Mesendoderm (in vitro differentiated cells): ENCODE data around the gene FAM118A.

ENCODE experiments used
- DNase-seq: peaks from one replicate; pipeline ENCODE4 v3.0.0; 2013
- H2AK5ac ChIP-seq: 2 replicates; pipeline ENCODE4 v1.6.1; 2013; ENCODE audit warnings: low read length, inconsistent platforms
- H2BK120ac ChIP-seq: 2 replicates; pipeline ENCODE4 v1.6.1; 2013; ENCODE audit warnings: low read depth, mild to moderate bottlenecking, low read length, moderate library complexity, mixed read lengths
- H2BK15ac ChIP-seq: replicated peaks from 2 replicates; pipeline ENCODE4 v1.6.1; 2013; ENCODE audit warnings: low read depth, mild to moderate bottlenecking, moderate library complexity
- H2BK5ac ChIP-seq: 2 replicates; pipeline ENCODE4 v1.6.1; 2013; ENCODE audit warnings: low read length, inconsistent platforms
- H3K18ac ChIP-seq: 2 replicates; pipeline ENCODE4 v1.6.1; 2013; ENCODE audit warnings: mild to moderate bottlenecking, low read length, mixed read lengths
- H3K23ac ChIP-seq: one replicate; pipeline ENCODE4 v1.6.1; 2013; ENCODE audit warnings: low read length
- H3K27ac ChIP-seq: 2 replicates; pipeline ENCODE4 v1.5.1; 2013; ENCODE audit warnings: low read depth, mild to moderate bottlenecking, inconsistent platforms, low read length, moderate library complexity
- H3K27me3 ChIP-seq: 2 replicates; pipeline ENCODE4 v1.6.1; 2013; ENCODE audit warnings: low read length, control low read depth, mild to moderate bottlenecking, inconsistent platforms; ENCODE audit not compliant: insufficient read depth, poor library complexity
- H3K36me3 ChIP-seq: 2 replicates; pipeline ENCODE4 v1.6.1; 2013; ENCODE audit warnings: low read length, inconsistent platforms; ENCODE audit not compliant: control insufficient read depth, insufficient read depth
- H3K4ac ChIP-seq: one replicate; pipeline ENCODE4 v1.6.1; 2013; ENCODE audit warnings: low read depth, mild to moderate bottlenecking, low read length, moderate library complexity
- H3K4me1 ChIP-seq: 2 replicates; pipeline ENCODE4 v1.6.1; 2013; ENCODE audit warnings: low read depth, low read length, inconsistent platforms; ENCODE audit not compliant: control insufficient read depth
- H3K4me2 ChIP-seq: 2 replicates; pipeline ENCODE4 v1.6.1; 2013; ENCODE audit warnings: low read length
- H3K4me3 ChIP-seq: 2 replicates; pipeline ENCODE4 v1.5.1; 2013; ENCODE audit warnings: mild to moderate bottlenecking, low read length
- H3K56ac ChIP-seq: one replicate; pipeline ENCODE4 v1.6.1; 2013; ENCODE audit warnings: low read length
- H3K79me1 ChIP-seq: 2 replicates; pipeline ENCODE4 v1.6.1; 2013; ENCODE audit warnings: low read length, inconsistent platforms
- H3K79me2 ChIP-seq: 2 replicates; pipeline ENCODE4 v1.6.1; 2013; ENCODE audit warnings: mild to moderate bottlenecking, low read length; ENCODE audit not compliant: control insufficient read depth, insufficient read depth
- H3K9ac ChIP-seq: 2 replicates; pipeline ENCODE4 v1.6.1; 2013; ENCODE audit warnings: low read length, inconsistent platforms
- H4K5ac ChIP-seq: one replicate; pipeline ENCODE4 v1.6.1; 2013; ENCODE audit warnings: low read length
- H4K8ac ChIP-seq: one replicate; pipeline ENCODE4 v1.6.1; 2013; ENCODE audit warnings: low read depth, mild to moderate bottlenecking, control low read depth, low read length, moderate library complexity
- WGBS: extraction: QIAGEN DNeasy Blood & Tissue Kit; methylation state at CpG from one replicate; pipeline ENCODE4 v1.1.7; 2013; ENCODE audit warnings: low lambda C conversion rate, missing lambda C conversion rate; ENCODE audit not compliant: insufficient coverage; ENCODE audit errors: extremely low coverage; 5-methylcytosine and 5-hydroxymethylcytosine counted together

Gene FAM118A

DNA sequence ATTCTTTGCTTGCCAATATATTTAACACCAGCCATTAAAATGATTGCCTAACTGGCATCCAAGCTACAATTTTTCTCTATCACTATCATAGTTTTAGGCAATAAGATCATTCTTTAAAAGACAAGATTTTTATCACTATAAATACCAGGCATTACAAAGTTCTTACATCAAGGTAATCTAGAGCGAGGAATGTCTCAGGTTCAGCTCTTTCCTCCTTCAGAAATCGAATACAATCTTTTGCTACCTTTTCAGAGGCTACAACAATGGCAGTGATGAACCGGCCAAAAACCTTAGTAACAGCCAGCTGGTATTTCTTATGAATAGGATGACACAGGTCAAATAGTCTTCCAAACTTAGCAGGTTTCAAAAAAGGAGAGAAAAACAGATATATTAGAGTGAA, 79.8 kb downstream of the FAM118A start:
- no peak overlapping the region for H2BK120ac ChIP-seq
- H3K27me3 ChIP-seq: no peaks in the 10 kb centered on the region
- no peak overlapping the region for H4K5ac ChIP-seq
- H3K4ac ChIP-seq: no peak overlapping the region
- no peak overlapping the region for H3K4me3 ChIP-seq
- DNase-seq: peak; percentile 85
- no peak overlapping the region for H3K18ac ChIP-seq
- no peaks in the 10 kb centered on the region for H3K79me1 ChIP-seq
- no peak overlapping the region for H3K9ac ChIP-seq
- H3K56ac ChIP-seq: no peak overlapping the region
- no peak overlapping the region for H4K8ac ChIP-seq
- no peak overlapping the region for H2BK15ac ChIP-seq
- no peaks in the 10 kb centered on the region for H3K79me2 ChIP-seq
- no peak overlapping the region for H2BK5ac ChIP-seq
- no peaks in the 10 kb centered on the region for H3K4me1 ChIP-seq
- no peak overlapping the region for H3K4me2 ChIP-seq
- H3K36me3 ChIP-seq: no peaks in the 10 kb centered on the region
- no CpG with 5 or more reads among the region's 3 CpGs for WGBS
- H3K23ac ChIP-seq: no peak overlapping the region
- H2AK5ac ChIP-seq: no peak overlapping the region
- no peak overlapping the region for H3K27ac ChIP-seq
